Stomach (tissue), 4 donors: Measurements from ENCODE around the gene LRIG1.

ENCODE experiments used
- CTCF ChIP-seq, 7 experiments: fragments of 450-650 bp in 4 of 7; fragments of 200-600 bp in 3 of 7; sonication (generic) in 3 of 7; IDR thresholded peaks; one replicate each; pipeline ENCODE4 v1.5.1; 2016 to 2019; ENCODE audit warnings: antibody characterized with exemption in 7 of 7, control low read depth in 2 of 7, mild to moderate bottlenecking in 1 of 7
- POLR2A ChIP-seq, 4 donors: fragments of 450-650 bp; IDR thresholded peaks; one replicate each; pipeline ENCODE4 v1.6.1; 2016; ENCODE audit warnings: antibody characterized with exemption in 4 of 4, control low read depth in 2 of 4, mild to moderate bottlenecking in 1 of 4, moderate library complexity in 1 of 4
- POLR2AphosphoS5 ChIP-seq, 3 donors: sonication (generic); formaldehyde crosslinking; IDR thresholded peaks; one replicate each; pipeline ENCODE4 v1.6.1; 2016; ENCODE audit warnings: antibody characterized with exemption in 3 of 3

GRCh38 chr3:66399529-66400232, 101.1 kb downstream of the LRIG1 start:
- TF ChIP-seq POLR2A (IDR thresholded peaks at IDR 0.05) (no peak), CTCF (IDR thresholded peaks at IDR 0.05) (no peak), POLR2AphosphoS5 (IDR thresholded peaks at IDR 0.05) (no peak)
